GM19099 (cell line): ENCODE measurements around the gene DLEC1.

Source experiments
- POLR2A ChIP-seq: IDR thresholded peaks from 3 replicates; pipeline ENCODE4 v1.6.1; 2011; ENCODE audit warnings: low read depth; ENCODE audit not compliant: insufficient read length; ENCODE audit errors: extremely low read depth

The DLEC1 gene

GRCh38 chr3:38008191-38008701 lies 30.8 kb upstream of the DLEC1 start:
- TF ChIP-seq POLR2A, result no peak

- no peak for TF ChIP-seq POLR2A
Observed at GRCh38 chr3:38008971-38009580, 29.9 kb upstream of the DLEC1 start.

GRCh38 chr3:38009807-38010591 lies 29.0 kb upstream of the DLEC1 start:
- TF ChIP-seq POLR2A, result no peak

GRCh38 chr3:38011111-38011510 lies 27.9 kb upstream of the DLEC1 start:
- TF ChIP-seq POLR2A, result no peak

GRCh38 chr3:38015485-38015884 lies 23.5 kb upstream of the DLEC1 start:
- TF ChIP-seq POLR2A, result no peak

GRCh38 chr3:38015984-38016383 lies 23.0 kb upstream of the DLEC1 start:
- no peak for TF ChIP-seq POLR2A

GRCh38 chr3:38016410-38016809 lies 22.6 kb upstream of the DLEC1 start:
- TF ChIP-seq POLR2A, result no peak

- no peak for TF ChIP-seq POLR2A
Observed at GRCh38 chr3:38016847-38017444, 22.1 kb upstream of the DLEC1 start.

- no peak for TF ChIP-seq POLR2A
Observed at GRCh38 chr3:38017445-38018295, 21.3 kb upstream of the DLEC1 start.

GRCh38 chr3:38018296-38019266 lies 20.4 kb upstream of the DLEC1 start:
- no peak for TF ChIP-seq POLR2A

- no peak for TF ChIP-seq POLR2A
Observed at GRCh38 chr3:38019658-38020341, 19.2 kb upstream of the DLEC1 start.

GRCh38 chr3:38020342-38020726 lies 18.7 kb upstream of the DLEC1 start:
- TF ChIP-seq POLR2A, result no peak

GRCh38 chr3:38021196-38021595 lies 17.8 kb upstream of the DLEC1 start:
- no peak for TF ChIP-seq POLR2A

GRCh38 chr3:38022301-38022700 lies 16.7 kb upstream of the DLEC1 start:
- TF ChIP-seq POLR2A, result no peak
